ENCODE results near the gene ZNF486.
"Not testable (repeated sequence)": the region's sequence is repeated elsewhere in the genome, so short reads cannot be mapped to it uniquely, and the experiment has no call there.

ZNF486 gene

GRCh38 chr19:20167020-20167644, at the start of gene ZNF486:
TSS of gene ZNF486 (plus strand) at chr19:20167214. CDS start at chr19:20167331, 117 bp downstream.
- H3K9me3 ChIP-seq (ENCODE audit: low read depth, low read length) = no peaks in the 10 kb centered on the region
- DNase-seq (ENCODE audit: low read depth, low spot score) = peak; percentile 24
- peak within 1 kb of the TSS; percentile 55 for H3K9ac ChIP-seq (ENCODE audit: insufficient read length)
- no peak within 1 kb of the TSS for H3K27ac ChIP-seq
- TF ChIP-seq EZH2 (IDR thresholded peaks at IDR 0.05) = no peak
- no peak for TF ChIP-seq POLR2AphosphoS5 (IDR thresholded peaks at IDR 0.05; ENCODE audit: borderline replicate concordance, low read depth, low read length)
- no peak for TF ChIP-seq FOXP2 (optimal IDR thresholded peaks at IDR 0.05; ENCODE audit: control extremely low read depth, extremely low read length, insufficient read depth)
- no peaks in the 10 kb centered on the region for H3K36me3 ChIP-seq (ENCODE audit: insufficient read depth, low read length)
- H3K4me3 ChIP-seq = peak within 1 kb of the TSS; percentile 75

- H3K9me3 ChIP-seq (ENCODE audit: low read depth, low read length); H3K36me3 ChIP-seq (ENCODE audit: insufficient read depth, low read length); DNase-seq (ENCODE audit: low read depth, low spot score); H3K4me3 ChIP-seq; H3K9ac ChIP-seq (ENCODE audit: insufficient read length); H3K27ac ChIP-seq: not testable (repeated sequence)
These were observed 48.8 kb upstream of the ZNF486 start for GRCh38 chr19:20118064-20118839.

GRCh38 chr19:20124879-20125278, 42.1 kb upstream of the ZNF486 start:
- TF ChIP-seq FOXP2 (optimal IDR thresholded peaks at IDR 0.05; ENCODE audit: control extremely low read depth, extremely low read length, insufficient read depth) (no peak), EZH2 (IDR thresholded peaks at IDR 0.05) (no peak)
- H3K9me3 ChIP-seq (ENCODE audit: low read depth, low read length) = no peaks in the 10 kb centered on the region
- H3K9ac ChIP-seq (ENCODE audit: insufficient read length) = no peak overlapping the region
- no peak overlapping the region for H3K27ac ChIP-seq
- H3K4me3 ChIP-seq = no peak overlapping the region
- no peaks in the 10 kb centered on the region for H3K36me3 ChIP-seq (ENCODE audit: insufficient read depth, low read length)
- no peak for DNase-seq (ENCODE audit: low read depth, low spot score)

- H3K27ac ChIP-seq; H3K9ac ChIP-seq (ENCODE audit: insufficient read length); H3K4me3 ChIP-seq; DNase-seq (ENCODE audit: low read depth, low spot score); H3K36me3 ChIP-seq (ENCODE audit: insufficient read depth, low read length); H3K9me3 ChIP-seq (ENCODE audit: low read depth, low read length): not testable (repeated sequence)
These were observed 34.1 kb upstream of the ZNF486 start for GRCh38 chr19:20132933-20133332.

- not testable (repeated sequence) for H3K36me3 ChIP-seq (ENCODE audit: insufficient read depth, low read length); DNase-seq (ENCODE audit: low read depth, low spot score); H3K27ac ChIP-seq; H3K4me3 ChIP-seq; H3K9ac ChIP-seq (ENCODE audit: insufficient read length); H3K9me3 ChIP-seq (ENCODE audit: low read depth, low read length)
These were observed 29.3 kb upstream of the ZNF486 start for GRCh38 chr19:20137714-20138113.

- Histone ChIP-seq H3K4me3 (no peak overlapping the region), H3K9me3 (ENCODE audit: low read depth, low read length) (no peaks in the 10 kb centered on the region), H3K27ac (no peak overlapping the region), H3K9ac (ENCODE audit: insufficient read length) (no peak overlapping the region), H3K36me3 (ENCODE audit: insufficient read depth, low read length) (no peaks in the 10 kb centered on the region)
- TF ChIP-seq EZH2 (IDR thresholded peaks at IDR 0.05) = no peak
- TF ChIP-seq POLR2AphosphoS5 (IDR thresholded peaks at IDR 0.05; ENCODE audit: borderline replicate concordance, low read depth, low read length) = no peak
- no peak for TF ChIP-seq FOXP2 (optimal IDR thresholded peaks at IDR 0.05; ENCODE audit: control extremely low read depth, extremely low read length, insufficient read depth)
- DNase-seq (ENCODE audit: low read depth, low spot score) = no peak
These were observed 15.3 kb upstream of the ZNF486 start for GRCh38 chr19:20151617-20152145.

GRCh38 chr19:20152506-20152905, 14.5 kb upstream of the ZNF486 start:
- H3K4me3 ChIP-seq; DNase-seq (ENCODE audit: low read depth, low spot score); H3K9ac ChIP-seq (ENCODE audit: insufficient read length); H3K9me3 ChIP-seq (ENCODE audit: low read depth, low read length); H3K36me3 ChIP-seq (ENCODE audit: insufficient read depth, low read length); H3K27ac ChIP-seq: not testable (repeated sequence)

- no peak for DNase-seq (ENCODE audit: low read depth, low spot score)
These were observed 13.7 kb upstream of the ZNF486 start for GRCh38 chr19:20153281-20153680.

GRCh38 chr19:20154636-20155035, 12.4 kb upstream of the ZNF486 start:
- no peak for DNase-seq (ENCODE audit: low read depth, low spot score)

More at GRCh38 chr19:20153281-20153680, 13.7 kb upstream of the ZNF486 start:
- TF ChIP-seq FOXP2 (optimal IDR thresholded peaks at IDR 0.05; ENCODE audit: control extremely low read depth, extremely low read length, insufficient read depth) (no peak), EZH2 (IDR thresholded peaks at IDR 0.05) (no peak), POLR2AphosphoS5 (IDR thresholded peaks at IDR 0.05; ENCODE audit: borderline replicate concordance, low read depth, low read length) (no peak)
- no peaks in the 10 kb centered on the region for H3K9me3 ChIP-seq (ENCODE audit: low read depth, low read length)
- no peak overlapping the region for H3K4me3 ChIP-seq
- no peak overlapping the region for H3K9ac ChIP-seq (ENCODE audit: insufficient read length)
- no peaks in the 10 kb centered on the region for H3K36me3 ChIP-seq (ENCODE audit: insufficient read depth, low read length)
- no peak overlapping the region for H3K27ac ChIP-seq

More at GRCh38 chr19:20154636-20155035, 12.4 kb upstream of the ZNF486 start:
- TF ChIP-seq EZH2 (IDR thresholded peaks at IDR 0.05) (no peak), POLR2AphosphoS5 (IDR thresholded peaks at IDR 0.05; ENCODE audit: borderline replicate concordance, low read depth, low read length) (no peak), FOXP2 (optimal IDR thresholded peaks at IDR 0.05; ENCODE audit: control extremely low read depth, extremely low read length, insufficient read depth) (no peak)
- no peaks in the 10 kb centered on the region for H3K9me3 ChIP-seq (ENCODE audit: low read depth, low read length)
- no peak overlapping the region for H3K9ac ChIP-seq (ENCODE audit: insufficient read length)
- H3K27ac ChIP-seq = no peak overlapping the region
- H3K4me3 ChIP-seq = no peak overlapping the region
- no peaks in the 10 kb centered on the region for H3K36me3 ChIP-seq (ENCODE audit: insufficient read depth, low read length)
